Stomach (tissue), 4 donors: ENCODE data around the gene CTBP1.

Source experiments
- EP300 ChIP-seq: sonication (generic); formaldehyde crosslinking; IDR thresholded peaks from one replicate; pipeline ENCODE4 v1.6.1; 2017; ENCODE audit warnings: antibody characterized with exemption
- TF ChIP-seq, protein P1 (sequence below), 7 experiments: fragments of 450-650 bp in 4 of 7; fragments of 200-600 bp in 3 of 7; sonication (generic) in 3 of 7; IDR thresholded peaks; one replicate each; pipeline ENCODE4 v1.5.1; 2016 to 2019; ENCODE audit warnings: antibody characterized with exemption in 7 of 7, control low read depth in 2 of 7, mild to moderate bottlenecking in 1 of 7

DNA sequence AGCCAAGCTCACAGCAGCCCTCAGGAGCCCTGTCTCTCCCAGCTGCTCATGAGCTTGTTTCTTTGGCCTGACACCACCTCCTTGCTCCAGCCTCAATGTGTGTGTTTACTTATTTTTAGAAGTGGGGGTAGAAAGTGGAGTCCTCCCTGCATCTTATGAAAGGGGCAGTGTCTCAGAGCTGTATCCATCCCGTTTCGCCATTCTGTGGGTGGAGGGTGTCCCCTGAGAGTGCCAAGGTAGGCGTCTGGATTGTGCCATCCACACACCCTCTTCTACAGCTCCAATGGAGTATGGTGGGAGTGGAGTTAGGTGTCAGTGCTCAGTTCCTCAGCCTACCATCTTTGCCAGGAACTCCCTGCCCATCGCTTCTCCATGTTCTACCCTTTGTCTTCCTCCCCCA lies 84.9 kb downstream of the CTBP1 start:
- TF ChIP-seq, protein P1, sequence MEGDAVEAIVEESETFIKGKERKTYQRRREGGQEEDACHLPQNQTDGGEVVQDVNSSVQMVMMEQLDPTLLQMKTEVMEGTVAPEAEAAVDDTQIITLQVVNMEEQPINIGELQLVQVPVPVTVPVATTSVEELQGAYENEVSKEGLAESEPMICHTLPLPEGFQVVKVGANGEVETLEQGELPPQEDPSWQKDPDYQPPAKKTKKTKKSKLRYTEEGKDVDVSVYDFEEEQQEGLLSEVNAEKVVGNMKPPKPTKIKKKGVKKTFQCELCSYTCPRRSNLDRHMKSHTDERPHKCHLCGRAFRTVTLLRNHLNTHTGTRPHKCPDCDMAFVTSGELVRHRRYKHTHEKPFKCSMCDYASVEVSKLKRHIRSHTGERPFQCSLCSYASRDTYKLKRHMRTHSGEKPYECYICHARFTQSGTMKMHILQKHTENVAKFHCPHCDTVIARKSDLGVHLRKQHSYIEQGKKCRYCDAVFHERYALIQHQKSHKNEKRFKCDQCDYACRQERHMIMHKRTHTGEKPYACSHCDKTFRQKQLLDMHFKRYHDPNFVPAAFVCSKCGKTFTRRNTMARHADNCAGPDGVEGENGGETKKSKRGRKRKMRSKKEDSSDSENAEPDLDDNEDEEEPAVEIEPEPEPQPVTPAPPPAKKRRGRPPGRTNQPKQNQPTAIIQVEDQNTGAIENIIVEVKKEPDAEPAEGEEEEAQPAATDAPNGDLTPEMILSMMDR (IDR thresholded peaks at IDR 0.05): no peak
- no peak for TF ChIP-seq EP300
